Mesangial cell (primary cell): Measurements from ENCODE around the gene C11orf16. TPM values are rescaled to one million over a fixed set of nuclear protein-coding genes. Genes with fewer than 3 reads are reported as not detected.

ENCODE experiments used
- total RNA-seq: library from RNA; depleted of rRNA; stranded (reverse); fragments of >200 nt; gene quantifications from 2 replicates; pipeline ENCODE4 v1.2.3, GENCODE V29; 2015

C11orf16 gene
- total RNA-seq, result not detected in 2 replicates

GRCh38 chr11:8932564-8933180, at the start of gene C11orf16:
Gene C11orf16 (minus strand): TSS chr11:8932947. CDS start chr11:8932308, 639 bp downstream.

GRCh38 chr11:8964324-8965320, 31.9 kb upstream of the C11orf16 start, which contains the start of gene TMEM9B:
Gene TMEM9B (minus strand): TSS chr11:8964442. CDS start chr11:8964313, 129 bp downstream.

GRCh38 chr11:8942518-8943066, 9.8 kb upstream of the C11orf16 start, which contains the start of gene ASCL3:
Gene ASCL3 (minus strand): TSS chr11:8943016. CDS start chr11:8938161, 4,855 bp downstream.

GRCh38 chr11:8911029-8911823, 21.5 kb downstream of the C11orf16 start, which contains the start of gene AKIP1:
Gene AKIP1 (plus strand): TSS chr11:8911189. CDS start chr11:8911450, 261 bp downstream.

Other genes with a start within 250 kb of the C11orf16 start
- gene AKIP1, start 21.8 kb downstream of the C11orf16 start, total RNA-seq, result 29.5 and 32.5 TPM in 2 replicates
- not detected in 2 replicates for gene ASCL3, start 10.1 kb upstream of the C11orf16 start, total RNA-seq
- gene TMEM9B, start 31.5 kb upstream of the C11orf16 start, total RNA-seq, result 23.5 and 27.4 TPM in 2 replicates
- gene NRIP3, start 71.1 kb upstream of the C11orf16 start, total RNA-seq, result 3.8 and 16.9 TPM in 2 replicates
- 0.25 and 0.33 TPM in 2 replicates for gene SCUBE2, start 158.7 kb upstream of the C11orf16 start, total RNA-seq